HCT116 (cell line): ENCODE measurements around the gene VAMP2.

ENCODE experiments used
- CEBPB ChIP-seq: IDR thresholded peaks from 2 replicates; pipeline ENCODE4 v1.6.1; 2012; ENCODE audit warnings: low read depth
- CTCF ChIP-seq, 3 experiments: fragments of 200-600 bp in 1 of 3; sonication (generic) in 1 of 3; IDR thresholded peaks in 2 of 3; conservative IDR thresholded peaks in 1 of 3; 2 replicates each; pipeline ENCODE4 v1.5.1; 2012 to 2017; ENCODE audit warnings: low read depth in 2 of 3, low read length in 2 of 3, antibody characterized with exemption in 1 of 3, borderline replicate concordance in 1 of 3, control low read depth in 1 of 3, mild to moderate bottlenecking in 1 of 3, mixed read lengths in 1 of 3, mixed run types in 1 of 3, moderate library complexity in 1 of 3; ENCODE audit not compliant: insufficient read depth in 1 of 3
- EGR1 ChIP-seq: IDR thresholded peaks from 2 replicates; pipeline ENCODE4 v1.6.1; 2012; ENCODE audit warnings: low read depth
- EZH2 ChIP-seq: fragments of 200-600 bp; sonication (generic); IDR thresholded peaks from 2 replicates; pipeline ENCODE4 v1.6.1; 2017; ENCODE audit warnings: antibody characterized with exemption, mixed run types
- POLR2AphosphoS5 ChIP-seq: IDR thresholded peaks from 2 replicates; pipeline ENCODE4 v1.6.1; 2011; ENCODE audit warnings: mild to moderate bottlenecking, low read depth, low read length, moderate library complexity
- REST ChIP-seq: IDR thresholded peaks from 2 replicates; pipeline ENCODE4 v1.6.1; 2012; ENCODE audit warnings: low read depth
- TCF7L2 ChIP-seq: IDR thresholded peaks from 2 replicates; pipeline ENCODE4 v1.7.0; 2011; ENCODE audit warnings: borderline replicate concordance, inconsistent platforms; ENCODE audit not compliant: insufficient read depth, insufficient read length; ENCODE audit errors: extremely low read depth
- ZFX ChIP-seq: fragments of 450-650 bp; IDR thresholded peaks from 2 replicates; pipeline ENCODE4 v1.6.1; 2017

- TF ChIP-seq CTCF (IDR thresholded peaks at IDR 0.05 in 2 of 3, conservative IDR thresholded peaks at IDR 0.05 in 1 of 3; ENCODE audit: borderline replicate concordance in 1 of 3, insufficient read depth in 1 of 3, low read depth in 2 of 3, low read length in 2 of 3) (no peak), EGR1 (no peak), REST (no peak), POLR2AphosphoS5 (no peak), ZFX (no peak), CEBPB (no peak), TCF7L2 (no peak), EZH2 (no peak)
These were observed 45.3 kb downstream of the VAMP2 start for GRCh38 chr17:8117367-8117979.
